ENCODE measurements around the gene CHRDL2. TPM values are rescaled to one million over a fixed set of nuclear protein-coding genes. Genes with fewer than 3 reads are reported as not detected.

The CHRDL2 gene
- total and polyA plus RNA-seq, 2 of the 13 experiments (the other 11 are each of a cell fraction or from before 2014, with no cell fraction given) = 0.04 TPM; not detected in 1

- no peaks in the 10 kb centered on the region for H3K9me3 ChIP-seq (ENCODE audit: low read length)
- intact Hi-C loops (cut with micrococcal nuclease; ENCODE audit: unreplicated experiment) (no loop called here), in situ Hi-C loops (cut with HindIII; ENCODE audit: extremely low pct_ligation_motif_present, low pct_unique_long_range_greater_than_20kb) (no loop called here)
- no peaks in the 10 kb centered on the region for H3K36me3 ChIP-seq (replicated peaks in 1 of 2; ENCODE audit: control insufficient read depth in 1 of 2, insufficient read depth in 2 of 2, low read length in 2 of 2)
- H3K4me2 ChIP-seq (ENCODE audit: low read depth, low read length) = peak overlapping the region; percentile 58
- peak; percentile 81 for FAIRE-seq
- H3K27ac ChIP-seq (ENCODE audit: extremely low read length, insufficient read depth, low read length) = peak overlapping the region; percentile 30
- H2AFZ ChIP-seq (ENCODE audit: low read length) = peak overlapping the region; percentile 79
- H4K20me1 ChIP-seq (ENCODE audit: insufficient read depth, low read length) = no peaks in the 10 kb centered on the region
- no TSS peak for BruUV-seq (replicated peaks)
- no peak overlapping the region for H3K4me3 ChIP-seq (replicated peaks in 1 of 3; ENCODE audit: insufficient read depth in 1 of 3, low read depth in 2 of 3, low read length in 3 of 3)
- no peaks in the 10 kb centered on the region; a peak in 1 of 5 replicates for H3K27me3 ChIP-seq (ENCODE audit: control insufficient read depth in 1 of 2, insufficient read depth in 2 of 2, low read length in 2 of 2)
- peak; percentile 91 for ATAC-seq
- ChIA-PET CTCF (ENCODE audit: low intra/inter-chr PET ratio, low total read pairs) (no interaction called here), POLR2A (no interaction called here)
- peak overlapping the region; percentile 12; the same call in 1 of the 2 replicates for H3K9ac ChIP-seq (ENCODE audit: insufficient read depth, low read depth, low read length)
- no peaks in the 10 kb centered on the region for H3K79me2 ChIP-seq (ENCODE audit: insufficient read depth, low read length)
- 69% methylated on average over 4 of the region's 4 CpGs for WGBS (ENCODE audit: low lambda C conversion rate)
- peaks cover 23% of the 10 kb centered on the region for H3K4me1 ChIP-seq (ENCODE audit: insufficient read depth, low read length)
- peak; percentile 49 for DNase-seq (ENCODE audit: low spot score)
- TF ChIP-seq RBM22 (optimal IDR thresholded peaks at IDR 0.05; ENCODE audit: low read length) = no peak
- TF ChIP-seq CTCF (CRISPR knock-in tag; IDR thresholded peaks at IDR 0.05) = no peak
- no peak for TF ChIP-seq IKZF1 (IDR thresholded peaks at IDR 0.05)
- no peak for TF ChIP-seq ZNF670 (CRISPR knock-in tag; IDR thresholded peaks at IDR 0.05; ENCODE audit: borderline replicate concordance)
- peak; percentile 39 for TF ChIP-seq ASH2L (IDR thresholded peaks at IDR 0.05; ENCODE audit: insufficient read length, low read depth, low read length)
- no peak for TF ChIP-seq GATA4 (IDR thresholded peaks at IDR 0.05; ENCODE audit: borderline replicate concordance, low read depth)
- TF ChIP-seq ZNF160 (CRISPR knock-in tag; IDR thresholded peaks at IDR 0.05) = no peak
- TF ChIP-seq POGK (CRISPR knock-in tag; conservative IDR thresholded peaks at IDR 0.05) = no peak
- TF ChIP-seq ZNF580 (CRISPR knock-in tag; IDR thresholded peaks at IDR 0.05; ENCODE audit: borderline replicate concordance, low read depth) = 0 out of 2 replicates have a peak, but pooled peaks have one; percentile 61
- no peak for TF ChIP-seq ZNF24 (IDR thresholded peaks at IDR 0.05)
- TF ChIP-seq GFI1 (CRISPR knock-in tag; IDR thresholded peaks at IDR 0.05; ENCODE audit: borderline replicate concordance) = 0 out of 2 replicates have a peak, but pooled peaks have one; percentile 10
- TF ChIP-seq ZNF562 (CRISPR knock-in tag; IDR thresholded peaks at IDR 0.05; ENCODE audit: borderline replicate concordance) = no peak
- no peak for TF ChIP-seq BATF2 (CRISPR knock-in tag; IDR thresholded peaks at IDR 0.05)
- no peak for TF ChIP-seq NFYC (CRISPR knock-in tag; IDR thresholded peaks at IDR 0.05)
- no peak for TF ChIP-seq NBN (conservative IDR thresholded peaks at IDR 0.05)
- no peak for TF ChIP-seq ZNF784 (CRISPR knock-in tag; IDR thresholded peaks at IDR 0.05; ENCODE audit: borderline replicate concordance)
Measured at GRCh38 chr11:74662487-74663103, 68.6 kb downstream of the CHRDL2 start.
